OCI-LY1 (cell line): ENCODE measurements around the gene PIP4K2C.
"Not testable (repeated sequence)": the region's sequence is repeated elsewhere in the genome, so short reads cannot be mapped to it uniquely, and the experiment has no call there.

ENCODE experiments used
- H2AFZ ChIP-seq: fragments of 200-600 bp; sonication (generic), shearing (Covaris generic); 2 replicates; pipeline ENCODE4 v1.6.0; 2014; ENCODE audit warnings: antibody characterized with exemption, mild to moderate bottlenecking, low read length
- H3F3A ChIP-seq: fragments of 200-600 bp; sonication (generic), shearing (Covaris generic); 2 replicates; pipeline ENCODE4 v1.6.0; 2014; ENCODE audit warnings: mild to moderate bottlenecking, antibody characterized with exemption, low read length, moderate library complexity; ENCODE audit not compliant: insufficient read depth
- H3K27ac ChIP-seq: fragments of 200-600 bp; sonication (generic); 2 replicates; pipeline ENCODE4 v1.5.1; 2014; ENCODE audit warnings: low read length, mixed run types, mild to moderate bottlenecking, low read depth; ENCODE audit not compliant: poor library complexity, severe bottlenecking
- H3K27me3 ChIP-seq: fragments of 200-600 bp; sonication (generic); 2 replicates; pipeline ENCODE4 v1.6.0; 2014; ENCODE audit warnings: antibody characterized with exemption, mild to moderate bottlenecking, low read length, moderate library complexity; ENCODE audit not compliant: insufficient read depth
- H3K36me3 ChIP-seq: fragments of 200-600 bp; sonication (generic); 2 replicates; pipeline ENCODE4 v1.6.1; 2014; ENCODE audit warnings: mild to moderate bottlenecking, antibody characterized with exemption, low read length, moderate library complexity, mixed read lengths; ENCODE audit not compliant: insufficient read depth
- H3K4me1 ChIP-seq: fragments of 200-600 bp; sonication (generic); 2 replicates; pipeline ENCODE4 v1.5.1; 2014; ENCODE audit warnings: mild to moderate bottlenecking, low read length, moderate library complexity; ENCODE audit not compliant: insufficient read depth, severe bottlenecking
- H3K4me2 ChIP-seq: fragments of 200-600 bp; sonication (generic), shearing (Covaris generic); 2 replicates; pipeline ENCODE4 v1.6.1; 2014; ENCODE audit warnings: low read length
- H3K4me3 ChIP-seq: fragments of 200-600 bp; sonication (generic); 2 replicates; pipeline ENCODE4 v1.5.1; 2014; ENCODE audit warnings: low read length, low read depth, mild to moderate bottlenecking, mixed read lengths; ENCODE audit not compliant: poor library complexity, severe bottlenecking
- H3K79me2 ChIP-seq: fragments of 200-600 bp; shearing (Covaris generic); 2 replicates; pipeline ENCODE4 v1.6.1; 2016; ENCODE audit warnings: mixed run types, low read length, mixed read lengths; ENCODE audit not compliant: insufficient read depth
- H3K9ac ChIP-seq: fragments of 200-600 bp; sonication (generic), shearing (Covaris generic); 2 replicates; pipeline ENCODE4 v1.6.1; 2014; ENCODE audit warnings: mild to moderate bottlenecking, low read length, mixed read lengths
- H3K9me2 ChIP-seq: fragments of 200-600 bp; sonication (generic), shearing (Covaris generic); 2 replicates; pipeline ENCODE4 v1.6.1; 2014; ENCODE audit warnings: low read depth, mild to moderate bottlenecking, low read length, mixed read lengths
- H3K9me3 ChIP-seq: fragments of 200-600 bp; shearing (Covaris generic); 2 replicates; pipeline ENCODE4 v1.6.1; 2014; ENCODE audit warnings: low read length, mixed read lengths
- H4K20me1 ChIP-seq: fragments of 200-600 bp; sonication (generic), shearing (Covaris generic); 2 replicates; pipeline ENCODE4 v1.6.0; 2016; ENCODE audit warnings: mild to moderate bottlenecking, low read length; ENCODE audit not compliant: insufficient read depth
- CTCF ChIP-seq: fragments of 200-600 bp; sonication (generic), shearing (Covaris generic); IDR thresholded peaks from 2 replicates; pipeline ENCODE4 v1.5.1; 2017; ENCODE audit warnings: mild to moderate bottlenecking, antibody characterized with exemption, low read length, moderate library complexity, mixed read lengths
- EZH2 ChIP-seq: fragments of 200-600 bp; sonication (generic), shearing (Covaris generic); IDR thresholded peaks from 2 replicates; pipeline ENCODE4 v1.8.0; 2017; ENCODE audit warnings: borderline replicate concordance, mixed run types, mild to moderate bottlenecking, antibody characterized with exemption, low read length, moderate library complexity, mixed read lengths

Gene PIP4K2C

GRCh38 chr12:57560516-57560915, 30.5 kb upstream of the PIP4K2C start:
- no peaks in the 10 kb centered on the region for H3K36me3 ChIP-seq
- no peaks in the 10 kb centered on the region for H4K20me1 ChIP-seq
- H3K4me1 ChIP-seq: no peaks in the 10 kb centered on the region
- TF ChIP-seq CTCF (no peak), EZH2 (no peak)
- no peaks in the 10 kb centered on the region for H3F3A ChIP-seq
- no peaks in the 10 kb centered on the region for H3K9me3 ChIP-seq
- H2AFZ ChIP-seq: no peak overlapping the region
- 0 out of 2 replicates have a peak, but pooled peaks cover 5% of the 10 kb centered on the region for H3K27me3 ChIP-seq
- H3K4me2 ChIP-seq: no peak overlapping the region
- no peaks in the 10 kb centered on the region for H3K9me2 ChIP-seq
- H3K4me3 ChIP-seq: no peak overlapping the region
- H3K27ac ChIP-seq: no peak overlapping the region
- no peaks in the 10 kb centered on the region for H3K79me2 ChIP-seq
- H3K9ac ChIP-seq: no peak overlapping the region

GRCh38 chr12:57561117-57561516, 29.9 kb upstream of the PIP4K2C start:
- H3K4me3 ChIP-seq, H3K4me2 ChIP-seq, H3K79me2 ChIP-seq, H3K27ac ChIP-seq, H3K9me3 ChIP-seq, H4K20me1 ChIP-seq, H3K9ac ChIP-seq, H3K27me3 ChIP-seq, H3F3A ChIP-seq, H3K9me2 ChIP-seq, H3K4me1 ChIP-seq, H3K36me3 ChIP-seq, H2AFZ ChIP-seq: not testable (repeated sequence)

- 0 out of 2 replicates have a peak, but pooled peaks cover 5% of the 10 kb centered on the region for H3K27me3 ChIP-seq
- no peak overlapping the region for H3K9ac ChIP-seq
- H3K9me3 ChIP-seq: no peaks in the 10 kb centered on the region
- no peaks in the 10 kb centered on the region for H3K4me1 ChIP-seq
- no peaks in the 10 kb centered on the region for H3F3A ChIP-seq
- no peaks in the 10 kb centered on the region for H3K36me3 ChIP-seq
- H3K27ac ChIP-seq: no peak overlapping the region
- no peak overlapping the region for H3K4me3 ChIP-seq
- H4K20me1 ChIP-seq: no peaks in the 10 kb centered on the region
- no peaks in the 10 kb centered on the region for H3K79me2 ChIP-seq
- no peak for TF ChIP-seq CTCF
- TF ChIP-seq EZH2: no peak
- H3K4me2 ChIP-seq: no peak overlapping the region
- no peaks in the 10 kb centered on the region for H3K9me2 ChIP-seq
- H2AFZ ChIP-seq: no peak overlapping the region
Observed at GRCh38 chr12:57563358-57563757, 27.6 kb upstream of the PIP4K2C start.

- no peaks in the 10 kb centered on the region for H3K9me2 ChIP-seq
- no peak for TF ChIP-seq EZH2
- no peak for TF ChIP-seq CTCF
- 0 out of 2 replicates have a peak, but pooled peaks cover 5% of the 10 kb centered on the region for H3K27me3 ChIP-seq
- H2AFZ ChIP-seq: no peak overlapping the region
- no peak overlapping the region for H3K4me2 ChIP-seq
- no peaks in the 10 kb centered on the region for H3K36me3 ChIP-seq
- H4K20me1 ChIP-seq: no peaks in the 10 kb centered on the region
- H3K4me1 ChIP-seq: no peaks in the 10 kb centered on the region
- H3K27ac ChIP-seq: no peak overlapping the region
- no peak overlapping the region for H3K4me3 ChIP-seq
- no peaks in the 10 kb centered on the region for H3K9me3 ChIP-seq
- no peaks in the 10 kb centered on the region for H3F3A ChIP-seq
- no peak overlapping the region for H3K9ac ChIP-seq
- H3K79me2 ChIP-seq: no peaks in the 10 kb centered on the region
Observed at GRCh38 chr12:57564178-57564740, 26.7 kb upstream of the PIP4K2C start.
